Measurements from ENCODE around the gene TSPAN1.

The TSPAN1 gene

GRCh38 chr1:46186076-46186475, 11.2 kb downstream of the TSPAN1 start:
- Histone ChIP-seq H2AFZ (ENCODE audit: low read depth, low read length) (no peak overlapping the region), H3K36me3 (ENCODE audit: insufficient read depth, low read length) (peaks cover 26% of the 10 kb centered on the region), H3K4me3 (ENCODE audit: low read length) (no peak overlapping the region), H3K4me1 (ENCODE audit: insufficient read depth, low read length) (no peaks in the 10 kb centered on the region), H3K27me3 (ENCODE audit: insufficient read depth, low read length) (no peaks in the 10 kb centered on the region), H3K9me3 (ENCODE audit: low read length) (no peaks in the 10 kb centered on the region)

GRCh38 chr1:46187106-46187869, 12.4 kb downstream of the TSPAN1 start:
- peaks cover 32% of the 10 kb centered on the region for H3K36me3 ChIP-seq (ENCODE audit: insufficient read depth, low read length)
- H3K9me3 ChIP-seq (ENCODE audit: low read length) = no peaks in the 10 kb centered on the region
- H3K4me1 ChIP-seq (ENCODE audit: insufficient read depth, low read length) = no peaks in the 10 kb centered on the region
- H3K4me3 ChIP-seq (ENCODE audit: low read length) = no peak overlapping the region
- H3K27me3 ChIP-seq (ENCODE audit: insufficient read depth, low read length) = no peaks in the 10 kb centered on the region
- no peak overlapping the region for H2AFZ ChIP-seq (ENCODE audit: low read depth, low read length)

- no peak overlapping the region for H2AFZ ChIP-seq (ENCODE audit: low read depth, low read length)
- H3K4me1 ChIP-seq (ENCODE audit: insufficient read depth, low read length) = no peaks in the 10 kb centered on the region
- no peaks in the 10 kb centered on the region for H3K9me3 ChIP-seq (ENCODE audit: low read length)
- H3K27me3 ChIP-seq (ENCODE audit: insufficient read depth, low read length) = no peaks in the 10 kb centered on the region
- no peak overlapping the region for H3K4me3 ChIP-seq (ENCODE audit: low read length)
- H3K36me3 ChIP-seq (ENCODE audit: insufficient read depth, low read length) = peaks cover 44% of the 10 kb centered on the region
Observed at GRCh38 chr1:46188295-46189030, 13.6 kb downstream of the TSPAN1 start.

GRCh38 chr1:46190539-46190938, 15.7 kb downstream of the TSPAN1 start:
- Histone ChIP-seq H3K4me3 (ENCODE audit: low read length) (no peak overlapping the region), H3K36me3 (ENCODE audit: insufficient read depth, low read length) (peaks cover 59% of the 10 kb centered on the region), H3K9me3 (ENCODE audit: low read length) (no peaks in the 10 kb centered on the region), H3K27me3 (ENCODE audit: insufficient read depth, low read length) (no peaks in the 10 kb centered on the region), H3K4me1 (ENCODE audit: insufficient read depth, low read length) (no peaks in the 10 kb centered on the region), H2AFZ (ENCODE audit: low read depth, low read length) (no peak overlapping the region)

GRCh38 chr1:46191033-46191701, 16.3 kb downstream of the TSPAN1 start:
- Histone ChIP-seq H3K4me3 (ENCODE audit: low read length) (no peak overlapping the region), H3K36me3 (ENCODE audit: insufficient read depth, low read length) (peaks cover 64% of the 10 kb centered on the region), H3K27me3 (ENCODE audit: insufficient read depth, low read length) (no peaks in the 10 kb centered on the region), H3K4me1 (ENCODE audit: insufficient read depth, low read length) (no peaks in the 10 kb centered on the region), H2AFZ (ENCODE audit: low read depth, low read length) (no peak overlapping the region), H3K9me3 (ENCODE audit: low read length) (no peaks in the 10 kb centered on the region)

- Histone ChIP-seq H3K36me3 (ENCODE audit: insufficient read depth, low read length) (peaks cover 61% of the 10 kb centered on the region), H3K4me3 (ENCODE audit: low read length) (no peak overlapping the region), H3K9me3 (ENCODE audit: low read length) (no peaks in the 10 kb centered on the region), H3K27me3 (ENCODE audit: insufficient read depth, low read length) (no peaks in the 10 kb centered on the region), H2AFZ (ENCODE audit: low read depth, low read length) (no peak overlapping the region), H3K4me1 (ENCODE audit: insufficient read depth, low read length) (no peaks in the 10 kb centered on the region)
Observed at GRCh38 chr1:46192171-46192570, 17.3 kb downstream of the TSPAN1 start.

GRCh38 chr1:46193285-46193684, 18.4 kb downstream of the TSPAN1 start:
- no peak overlapping the region for H2AFZ ChIP-seq (ENCODE audit: low read depth, low read length)
- no peaks in the 10 kb centered on the region for H3K9me3 ChIP-seq (ENCODE audit: low read length)
- H3K36me3 ChIP-seq (ENCODE audit: insufficient read depth, low read length) = peaks cover 56% of the 10 kb centered on the region
- H3K4me3 ChIP-seq (ENCODE audit: low read length) = no peak overlapping the region
- no peaks in the 10 kb centered on the region for H3K4me1 ChIP-seq (ENCODE audit: insufficient read depth, low read length)
- H3K27me3 ChIP-seq (ENCODE audit: insufficient read depth, low read length) = no peaks in the 10 kb centered on the region

GRCh38 chr1:46193984-46194570, 19.2 kb downstream of the TSPAN1 start:
- no peak overlapping the region for H3K4me3 ChIP-seq (ENCODE audit: low read length)
- H3K4me1 ChIP-seq (ENCODE audit: insufficient read depth, low read length) = peaks cover 3% of the 10 kb centered on the region
- H2AFZ ChIP-seq (ENCODE audit: low read depth, low read length) = no peak overlapping the region
- peaks cover 52% of the 10 kb centered on the region for H3K36me3 ChIP-seq (ENCODE audit: insufficient read depth, low read length)
- no peaks in the 10 kb centered on the region for H3K27me3 ChIP-seq (ENCODE audit: insufficient read depth, low read length)
- no peaks in the 10 kb centered on the region for H3K9me3 ChIP-seq (ENCODE audit: low read length)

- peaks cover 46% of the 10 kb centered on the region for H3K36me3 ChIP-seq (ENCODE audit: insufficient read depth, low read length)
Observed at GRCh38 chr1:46194641-46195193, 19.8 kb downstream of the TSPAN1 start.

GRCh38 chr1:46196609-46197008, 21.7 kb downstream of the TSPAN1 start:
- no peak overlapping the region for H2AFZ ChIP-seq (ENCODE audit: low read depth, low read length)
- H3K9me3 ChIP-seq (ENCODE audit: low read length) = no peaks in the 10 kb centered on the region
- no peaks in the 10 kb centered on the region for H3K27me3 ChIP-seq (ENCODE audit: insufficient read depth, low read length)
- H3K36me3 ChIP-seq (ENCODE audit: insufficient read depth, low read length) = peaks cover 38% of the 10 kb centered on the region
- H3K4me1 ChIP-seq (ENCODE audit: insufficient read depth, low read length) = peaks cover 3% of the 10 kb centered on the region
- H3K4me3 ChIP-seq (ENCODE audit: low read length) = no peak overlapping the region

More at GRCh38 chr1:46194641-46195193, 19.8 kb downstream of the TSPAN1 start:
- Histone ChIP-seq H2AFZ (ENCODE audit: low read depth, low read length) (no peak overlapping the region), H3K4me3 (ENCODE audit: low read length) (no peak overlapping the region), H3K4me1 (ENCODE audit: insufficient read depth, low read length) (peaks cover 3% of the 10 kb centered on the region), H3K9me3 (ENCODE audit: low read length) (no peaks in the 10 kb centered on the region), H3K27me3 (ENCODE audit: insufficient read depth, low read length) (no peaks in the 10 kb centered on the region)

- no peaks in the 10 kb centered on the region for H3K27me3 ChIP-seq (ENCODE audit: insufficient read depth, low read length)
- no peak overlapping the region for H2AFZ ChIP-seq (ENCODE audit: low read depth, low read length)
- H3K4me1 ChIP-seq (ENCODE audit: insufficient read depth, low read length) = peaks cover 4% of the 10 kb centered on the region
- peaks cover 29% of the 10 kb centered on the region for H3K36me3 ChIP-seq (ENCODE audit: insufficient read depth, low read length)
- H3K4me3 ChIP-seq (ENCODE audit: low read length) = peak overlapping the region; percentile 61
- no peaks in the 10 kb centered on the region for H3K9me3 ChIP-seq (ENCODE audit: low read length)
Observed at GRCh38 chr1:46197560-46197963, 22.7 kb downstream of the TSPAN1 start.

- Histone ChIP-seq H3K4me3 (ENCODE audit: low read length) (peak within 1 kb of the TSS; percentile 70), H3K36me3 (ENCODE audit: insufficient read depth, low read length) (peaks cover 23% of the 10 kb centered on the region), H3K27me3 (ENCODE audit: insufficient read depth, low read length) (no peaks in the 10 kb centered on the region), H2AFZ (ENCODE audit: low read depth, low read length) (peak within 1 kb of the TSS; percentile 71), H3K4me1 (ENCODE audit: insufficient read depth, low read length) (peaks cover 6% of the 10 kb centered on the region), H3K9me3 (ENCODE audit: low read length) (no peaks in the 10 kb centered on the region)
Observed at GRCh38 chr1:46197964-46198811, 23.3 kb downstream of the TSPAN1 start, which contains the start of gene POMGNT1. Gene POMGNT1 (minus strand): TSS chr1:46198434. CDS start chr1:46197821, 613 bp downstream.
